ENCODE results near the gene ERO1B.

The ERO1B gene

GRCh38 chr1:236287356-236287755 is 5.6 kb upstream of the ERO1B start:
- H3K4me3 Mint-ChIP-seq: no peak overlapping the region
- H3K9me3 Mint-ChIP-seq: no peaks in the 10 kb centered on the region
- H3K4me1 Mint-ChIP-seq (ENCODE audit: low read depth): peaks cover 21% of the 10 kb centered on the region
- no peak overlapping the region for H3K27ac Mint-ChIP-seq
- no peaks in the 10 kb centered on the region for H3K36me3 Mint-ChIP-seq (ENCODE audit: low read depth)
- peaks cover 21% of the 10 kb centered on the region for H3K27me3 Mint-ChIP-seq (ENCODE audit: low read depth)
- DNase-seq (ENCODE audit: low spot score): no peak

GRCh38 chr1:236284291-236284721 is 2.5 kb upstream of the ERO1B start:
- Mint-ChIP-seq H3K36me3 (ENCODE audit: low read depth) (no peaks in the 10 kb centered on the region), H3K27me3 (ENCODE audit: low read depth) (peaks cover 18% of the 10 kb centered on the region), H3K27ac (peak overlapping the region; percentile 12), H3K4me1 (ENCODE audit: low read depth) (peaks cover 26% of the 10 kb centered on the region), H3K4me3 (peak overlapping the region; percentile 53), H3K9me3 (no peaks in the 10 kb centered on the region)
- peak; percentile 32 for DNase-seq (ENCODE audit: low spot score)

- Mint-ChIP-seq H3K36me3 (ENCODE audit: low read depth) (no peaks in the 10 kb centered on the region), H3K27ac (no peak overlapping the region), H3K4me1 (ENCODE audit: low read depth) (peaks cover 26% of the 10 kb centered on the region), H3K27me3 (ENCODE audit: low read depth) (peaks cover 12% of the 10 kb centered on the region), H3K9me3 (no peaks in the 10 kb centered on the region), H3K4me3 (peak overlapping the region; percentile 85)
- DNase-seq (ENCODE audit: low spot score): no peak
Observed at GRCh38 chr1:236282719-236283118, 961 bp upstream of the ERO1B start.

GRCh38 chr1:236282425-236282716 is 613 bp upstream of the ERO1B start:
- H3K27ac Mint-ChIP-seq: peak overlapping the region; percentile 69
- H3K9me3 Mint-ChIP-seq: no peaks in the 10 kb centered on the region
- H3K4me3 Mint-ChIP-seq: peak overlapping the region; percentile 85
- no peaks in the 10 kb centered on the region for H3K36me3 Mint-ChIP-seq (ENCODE audit: low read depth)
- H3K27me3 Mint-ChIP-seq (ENCODE audit: low read depth): peaks cover 12% of the 10 kb centered on the region
- H3K4me1 Mint-ChIP-seq (ENCODE audit: low read depth): peaks cover 26% of the 10 kb centered on the region
- DNase-seq (ENCODE audit: low spot score): no peak

GRCh38 chr1:236281198-236281653 is 532 bp downstream of the ERO1B start:
- H3K9me3 Mint-ChIP-seq: no peaks in the 10 kb centered on the region
- no peaks in the 10 kb centered on the region for H3K36me3 Mint-ChIP-seq (ENCODE audit: low read depth)
- DNase-seq (ENCODE audit: low spot score): no peak
- peak overlapping the region; percentile 85 for H3K4me3 Mint-ChIP-seq
- peaks cover 12% of the 10 kb centered on the region for H3K27me3 Mint-ChIP-seq (ENCODE audit: low read depth)
- H3K4me1 Mint-ChIP-seq (ENCODE audit: low read depth): peaks cover 26% of the 10 kb centered on the region
- H3K27ac Mint-ChIP-seq: peak overlapping the region; percentile 39

- H3K4me1 Mint-ChIP-seq (ENCODE audit: low read depth): peaks cover 26% of the 10 kb centered on the region
- no peak for DNase-seq (ENCODE audit: low spot score)
- peak overlapping the region; percentile 85 for H3K4me3 Mint-ChIP-seq
- H3K27ac Mint-ChIP-seq: no peak overlapping the region
- H3K9me3 Mint-ChIP-seq: peaks cover 5% of the 10 kb centered on the region
- peaks cover 16% of the 10 kb centered on the region for H3K27me3 Mint-ChIP-seq (ENCODE audit: low read depth)
- H3K36me3 Mint-ChIP-seq (ENCODE audit: low read depth): no peaks in the 10 kb centered on the region
Observed at GRCh38 chr1:236280438-236281197, 1.1 kb downstream of the ERO1B start.

- peaks cover under 1% of the 10 kb centered on the region for H3K4me1 Mint-ChIP-seq (ENCODE audit: low read depth)
- no peaks in the 10 kb centered on the region for H3K36me3 Mint-ChIP-seq (ENCODE audit: low read depth)
- no peak for DNase-seq (ENCODE audit: low spot score)
- H3K4me3 Mint-ChIP-seq: no peak overlapping the region
- no peak overlapping the region for H3K27ac Mint-ChIP-seq
- peaks cover 5% of the 10 kb centered on the region for H3K9me3 Mint-ChIP-seq
- peaks cover 15% of the 10 kb centered on the region for H3K27me3 Mint-ChIP-seq (ENCODE audit: low read depth)
Observed at GRCh38 chr1:236275586-236275985, 6.2 kb downstream of the ERO1B start.

- no peak for DNase-seq (ENCODE audit: low spot score)
- H3K27ac Mint-ChIP-seq: no peak overlapping the region
Observed at GRCh38 chr1:236275061-236275460, 6.7 kb downstream of the ERO1B start.

GRCh38 chr1:236273358-236273757 is 8.4 kb downstream of the ERO1B start:
- Mint-ChIP-seq H3K4me1 (ENCODE audit: low read depth) (no peaks in the 10 kb centered on the region), H3K27me3 (ENCODE audit: low read depth) (peaks cover 13% of the 10 kb centered on the region), H3K36me3 (ENCODE audit: low read depth) (no peaks in the 10 kb centered on the region), H3K27ac (no peak overlapping the region), H3K9me3 (peaks cover 5% of the 10 kb centered on the region), H3K4me3 (no peak overlapping the region)
- DNase-seq (ENCODE audit: low spot score): no peak

More at GRCh38 chr1:236275061-236275460, 6.7 kb downstream of the ERO1B start:
- Mint-ChIP-seq H3K9me3 (peaks cover 5% of the 10 kb centered on the region), H3K4me3 (no peak overlapping the region), H3K4me1 (ENCODE audit: low read depth) (no peaks in the 10 kb centered on the region), H3K27me3 (ENCODE audit: low read depth) (peaks cover 14% of the 10 kb centered on the region), H3K36me3 (ENCODE audit: low read depth) (no peaks in the 10 kb centered on the region)

GRCh38 chr1:236269439-236269838 is 12.3 kb downstream of the ERO1B start:
- no peak for DNase-seq (ENCODE audit: low spot score)
- no peak overlapping the region for H3K27ac Mint-ChIP-seq
- no peaks in the 10 kb centered on the region for H3K4me1 Mint-ChIP-seq (ENCODE audit: low read depth)
- H3K27me3 Mint-ChIP-seq (ENCODE audit: low read depth): peaks cover 7% of the 10 kb centered on the region
- H3K36me3 Mint-ChIP-seq (ENCODE audit: low read depth): peaks cover 2% of the 10 kb centered on the region
- H3K4me3 Mint-ChIP-seq: no peak overlapping the region
- no peaks in the 10 kb centered on the region for H3K9me3 Mint-ChIP-seq

GRCh38 chr1:236261898-236262297 is 19.9 kb downstream of the ERO1B start:
- H3K4me3 Mint-ChIP-seq: no peak overlapping the region
- peaks cover 37% of the 10 kb centered on the region for H3K9me3 Mint-ChIP-seq
- H3K36me3 Mint-ChIP-seq (ENCODE audit: low read depth): no peaks in the 10 kb centered on the region
- H3K4me1 Mint-ChIP-seq (ENCODE audit: low read depth): no peaks in the 10 kb centered on the region
- no peak for DNase-seq (ENCODE audit: low spot score)
- H3K27ac Mint-ChIP-seq: no peak overlapping the region
- H3K27me3 Mint-ChIP-seq (ENCODE audit: low read depth): no peaks in the 10 kb centered on the region

- Mint-ChIP-seq H3K9me3 (peaks cover 37% of the 10 kb centered on the region), H3K36me3 (ENCODE audit: low read depth) (no peaks in the 10 kb centered on the region), H3K4me1 (ENCODE audit: low read depth) (no peaks in the 10 kb centered on the region), H3K27ac (no peak overlapping the region), H3K4me3 (no peak overlapping the region), H3K27me3 (ENCODE audit: low read depth) (no peaks in the 10 kb centered on the region)
- no peak for DNase-seq (ENCODE audit: low spot score)
Observed at GRCh38 chr1:236261033-236261432, 20.7 kb downstream of the ERO1B start.

GRCh38 chr1:236259043-236259442 is 22.7 kb downstream of the ERO1B start:
- Mint-ChIP-seq H3K27me3 (ENCODE audit: low read depth) (no peaks in the 10 kb centered on the region), H3K36me3 (ENCODE audit: low read depth) (no peaks in the 10 kb centered on the region), H3K9me3 (peaks cover 37% of the 10 kb centered on the region), H3K4me3 (no peak overlapping the region), H3K4me1 (ENCODE audit: low read depth) (no peaks in the 10 kb centered on the region), H3K27ac (no peak overlapping the region)
- DNase-seq (ENCODE audit: low spot score): no peak

- Mint-ChIP-seq H3K9me3 (peaks cover 37% of the 10 kb centered on the region), H3K27ac (no peak overlapping the region), H3K27me3 (ENCODE audit: low read depth) (no peaks in the 10 kb centered on the region), H3K36me3 (ENCODE audit: low read depth) (no peaks in the 10 kb centered on the region), H3K4me1 (ENCODE audit: low read depth) (no peaks in the 10 kb centered on the region), H3K4me3 (no peak overlapping the region)
- no peak for DNase-seq (ENCODE audit: low spot score)
Observed at GRCh38 chr1:236258114-236258622, 23.6 kb downstream of the ERO1B start.

- no peak overlapping the region for H3K27ac Mint-ChIP-seq
- no peaks in the 10 kb centered on the region for H3K27me3 Mint-ChIP-seq (ENCODE audit: low read depth)
- H3K36me3 Mint-ChIP-seq (ENCODE audit: low read depth): no peaks in the 10 kb centered on the region
- H3K4me3 Mint-ChIP-seq: no peak overlapping the region
- H3K4me1 Mint-ChIP-seq (ENCODE audit: low read depth): no peaks in the 10 kb centered on the region
- no peak for DNase-seq (ENCODE audit: low spot score)
- H3K9me3 Mint-ChIP-seq: peaks cover 37% of the 10 kb centered on the region
Observed at GRCh38 chr1:236257216-236257615, 24.5 kb downstream of the ERO1B start.
